Endothelial cell of umbilical vein (primary cell): ENCODE results near the gene FAM83F.

Experiments
- EZH2 ChIP-seq: IDR thresholded peaks from 2 replicates; pipeline ENCODE4 v1.6.1; 2012; ENCODE audit warnings: borderline replicate concordance, low read depth, mild to moderate bottlenecking, moderate library complexity, low read length, inconsistent platforms; ENCODE audit not compliant: severe bottlenecking
- FOS ChIP-seq: IDR thresholded peaks from 2 replicates; pipeline ENCODE4 v1.6.1; 2011; ENCODE audit warnings: mild to moderate bottlenecking, low read length, moderate library complexity, borderline replicate concordance; ENCODE audit not compliant: insufficient read depth
- GATA2 ChIP-seq: IDR thresholded peaks from 2 replicates; pipeline ENCODE4 v1.7.0; 2011; ENCODE audit warnings: low read depth, mild to moderate bottlenecking, moderate library complexity, mixed read lengths, low read length; ENCODE audit not compliant: insufficient read length, insufficient read depth
- JUN ChIP-seq: IDR thresholded peaks from 2 replicates; pipeline ENCODE4 v1.6.1; 2011; ENCODE audit warnings: borderline replicate concordance, low read depth; ENCODE audit not compliant: insufficient read length, insufficient read depth
- MYC ChIP-seq: IDR thresholded peaks from one replicate; pipeline ENCODE4 v1.6.1; 2011; ENCODE audit warnings: mild to moderate bottlenecking, low read depth, low read length
- POLR2A ChIP-seq: IDR thresholded peaks from 2 replicates; pipeline ENCODE4 v1.6.1; 2012; ENCODE audit warnings: low read depth, mild to moderate bottlenecking, control low read depth, low read length
- POLR2AphosphoS5 ChIP-seq: IDR thresholded peaks from 2 replicates; pipeline ENCODE4 v1.6.1; 2012; ENCODE audit warnings: low read depth, mild to moderate bottlenecking, control low read depth, low read length, moderate library complexity; ENCODE audit not compliant: insufficient read depth
- TF ChIP-seq, protein P1 (sequence below), 2 donors: IDR thresholded peaks; 1 replicate in 1 of 2; 2 replicates in 1 of 2; pipeline ENCODE4 v1.5.1; 2011; ENCODE audit warnings: low read length in 2 of 2, mild to moderate bottlenecking in 2 of 2, moderate library complexity in 2 of 2, control low read depth in 1 of 2, inconsistent platforms in 1 of 2, low read depth in 1 of 2; ENCODE audit not compliant: insufficient read depth in 1 of 2; ENCODE audit errors: extremely low read depth in 1 of 2
- TF ChIP-seq, protein P2 (sequence below): IDR thresholded peaks from 2 replicates; pipeline ENCODE4 v1.6.1; 2011; ENCODE audit not compliant: insufficient read depth, insufficient read length

DNA sequence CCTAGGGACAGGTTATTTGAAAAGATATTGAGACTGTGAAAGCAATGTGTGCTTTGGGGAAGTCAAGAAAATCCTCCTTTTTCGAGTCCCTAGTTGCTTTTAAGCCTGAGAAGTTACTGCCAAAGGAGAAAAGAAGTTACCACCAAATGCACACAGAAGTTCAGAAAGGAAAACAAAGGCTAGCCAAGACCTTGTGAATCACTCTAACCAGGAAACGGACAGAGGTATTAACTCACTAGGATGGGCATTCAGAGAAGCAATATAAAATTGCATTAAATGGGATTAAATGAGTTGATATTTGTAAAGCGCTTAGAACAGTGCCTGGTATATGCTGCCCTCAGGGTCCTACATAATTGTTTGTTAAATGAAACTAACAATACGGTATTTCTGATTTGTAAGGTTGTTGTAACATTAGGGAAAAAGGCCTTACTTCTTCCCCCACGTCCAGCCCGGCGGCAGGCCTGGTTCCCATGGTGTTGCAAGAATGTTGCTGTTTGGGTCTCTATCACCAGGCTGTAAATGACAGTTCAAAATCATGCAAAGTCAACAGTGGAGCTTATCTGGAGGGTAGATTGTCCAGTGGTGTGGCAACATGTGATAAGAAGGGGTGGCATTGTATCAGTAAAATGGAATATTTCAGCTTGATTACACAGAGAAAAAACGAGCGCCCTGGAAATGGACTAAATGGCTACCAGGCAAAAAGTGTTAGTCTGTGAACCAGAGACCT is 27.5 kb upstream of the FAM83F start:
- TF ChIP-seq, protein P1, sequence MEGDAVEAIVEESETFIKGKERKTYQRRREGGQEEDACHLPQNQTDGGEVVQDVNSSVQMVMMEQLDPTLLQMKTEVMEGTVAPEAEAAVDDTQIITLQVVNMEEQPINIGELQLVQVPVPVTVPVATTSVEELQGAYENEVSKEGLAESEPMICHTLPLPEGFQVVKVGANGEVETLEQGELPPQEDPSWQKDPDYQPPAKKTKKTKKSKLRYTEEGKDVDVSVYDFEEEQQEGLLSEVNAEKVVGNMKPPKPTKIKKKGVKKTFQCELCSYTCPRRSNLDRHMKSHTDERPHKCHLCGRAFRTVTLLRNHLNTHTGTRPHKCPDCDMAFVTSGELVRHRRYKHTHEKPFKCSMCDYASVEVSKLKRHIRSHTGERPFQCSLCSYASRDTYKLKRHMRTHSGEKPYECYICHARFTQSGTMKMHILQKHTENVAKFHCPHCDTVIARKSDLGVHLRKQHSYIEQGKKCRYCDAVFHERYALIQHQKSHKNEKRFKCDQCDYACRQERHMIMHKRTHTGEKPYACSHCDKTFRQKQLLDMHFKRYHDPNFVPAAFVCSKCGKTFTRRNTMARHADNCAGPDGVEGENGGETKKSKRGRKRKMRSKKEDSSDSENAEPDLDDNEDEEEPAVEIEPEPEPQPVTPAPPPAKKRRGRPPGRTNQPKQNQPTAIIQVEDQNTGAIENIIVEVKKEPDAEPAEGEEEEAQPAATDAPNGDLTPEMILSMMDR (IDR thresholded peaks at IDR 0.05; ENCODE audit: extremely low read depth in 1 of 2, insufficient read depth in 1 of 2, low read depth in 1 of 2, low read length in 2 of 2): no peak
- TF ChIP-seq, protein P2, sequence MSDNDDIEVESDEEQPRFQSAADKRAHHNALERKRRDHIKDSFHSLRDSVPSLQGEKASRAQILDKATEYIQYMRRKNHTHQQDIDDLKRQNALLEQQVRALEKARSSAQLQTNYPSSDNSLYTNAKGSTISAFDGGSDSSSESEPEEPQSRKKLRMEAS: no peak
- TF ChIP-seq EZH2 (no peak), POLR2AphosphoS5 (no peak), POLR2A (no peak), MYC (no peak), JUN (no peak), FOS (peak; percentile 12), GATA2 (no peak)
